HG03571 (cell line): Measurements from ENCODE around the gene PSMD5.

Experiments
- ATAC-seq: cut with Tn5 transposase; IDR thresholded peaks from one replicate; pipeline ENCODE4 v1.9.1; 2021; ENCODE audit not compliant: unreplicated experiment

PSMD5 gene

GRCh38 chr9:120842685-120843485 is at the start of gene PSMD5:
TSS of gene PSMD5 (minus strand) at chr9:120842922. CDS start at chr9:120842909, 13 bp downstream.
- peak; percentile 100 for ATAC-seq

- peak; percentile 38 for ATAC-seq
These were observed 49.4 kb upstream of the PSMD5 start for GRCh38 chr9:120891884-120892747.

GRCh38 chr9:120891245-120891883 is 48.6 kb upstream of the PSMD5 start:
- no peak for ATAC-seq

GRCh38 chr9:120890320-120891244 is 47.9 kb upstream of the PSMD5 start:
- no peak for ATAC-seq

- no peak for ATAC-seq
These were observed 47.0 kb upstream of the PSMD5 start for GRCh38 chr9:120889606-120890271.

GRCh38 chr9:120888626-120889025 is 45.9 kb upstream of the PSMD5 start:
- ATAC-seq: no peak

GRCh38 chr9:120886490-120886967 is 43.8 kb upstream of the PSMD5 start:
- no peak for ATAC-seq

- no peak for ATAC-seq
These were observed 43.2 kb upstream of the PSMD5 start for GRCh38 chr9:120885958-120886357.

GRCh38 chr9:120885457-120885856 is 42.7 kb upstream of the PSMD5 start:
- no peak for ATAC-seq

- no peak for ATAC-seq
These were observed 40.9 kb upstream of the PSMD5 start for GRCh38 chr9:120883608-120883996.

- ATAC-seq: no peak
These were observed 40.3 kb upstream of the PSMD5 start for GRCh38 chr9:120882935-120883607.

GRCh38 chr9:120879446-120879845 is 36.7 kb upstream of the PSMD5 start:
- no peak for ATAC-seq

- no peak for ATAC-seq
These were observed 35.7 kb upstream of the PSMD5 start for GRCh38 chr9:120878188-120879130.

GRCh38 chr9:120877276-120878034 is 34.7 kb upstream of the PSMD5 start:
- ATAC-seq: peak; percentile 38

- peak; percentile 3 for ATAC-seq
These were observed 34.1 kb upstream of the PSMD5 start, which contains the start of gene PHF19 for GRCh38 chr9:120876842-120877240. TSS of gene PHF19 (minus strand) at chr9:120877188. CDS start at chr9:120874741, 2,447 bp downstream.

- peak; percentile 54 for ATAC-seq
These were observed 33.5 kb upstream of the PSMD5 start for GRCh38 chr9:120875954-120876841.
